COLO829 (cell line): ENCODE measurements around the gene PRPSAP1.
A peak's percentile ranks its signal among the peaks of the same experiment; 100 is the strongest.

Experiments used
- DNase-seq: peaks from one replicate; pipeline ENCODE4 v3.0.0; 2012; ENCODE audit warnings: low spot score

PRPSAP1 gene

GRCh38 chr17:76353599-76354316 lies at the start of gene PRPSAP1:
Gene PRPSAP1, minus strand, starts transcription at chr17:76353916. Its CDS starts 213 bp downstream, at chr17:76353703.
- peak; percentile 92 for DNase-seq

- no peak for DNase-seq
These were observed 49.0 kb upstream of the PRPSAP1 start for GRCh38 chr17:76402711-76403110.

- DNase-seq, result no peak
These were observed 45.8 kb upstream of the PRPSAP1 start for GRCh38 chr17:76399175-76400172.

- no peak for DNase-seq
These were observed 44.9 kb upstream of the PRPSAP1 start for GRCh38 chr17:76398523-76399174.

- DNase-seq, result peak; percentile 78
These were observed 44.2 kb upstream of the PRPSAP1 start for GRCh38 chr17:76397687-76398522.

GRCh38 chr17:76397184-76397583 lies 43.5 kb upstream of the PRPSAP1 start:
- no peak for DNase-seq

- no peak for DNase-seq
These were observed 42.3 kb upstream of the PRPSAP1 start for GRCh38 chr17:76395980-76396379.

GRCh38 chr17:76394166-76394565 lies 40.5 kb upstream of the PRPSAP1 start:
- DNase-seq, result no peak

GRCh38 chr17:76391200-76391715 lies 37.5 kb upstream of the PRPSAP1 start:
- DNase-seq, result no peak

GRCh38 chr17:76390003-76390421 lies 36.3 kb upstream of the PRPSAP1 start:
- DNase-seq, result no peak

- no peak for DNase-seq
These were observed 35.5 kb upstream of the PRPSAP1 start for GRCh38 chr17:76388966-76389888.

- DNase-seq, result no peak
These were observed 33.5 kb upstream of the PRPSAP1 start for GRCh38 chr17:76386966-76387765.

- peak; percentile 82 for DNase-seq
These were observed 32.4 kb upstream of the PRPSAP1 start for GRCh38 chr17:76385892-76386786.

GRCh38 chr17:76384987-76385891 lies 31.5 kb upstream of the PRPSAP1 start:
- no peak for DNase-seq

GRCh38 chr17:76384222-76384986 lies 30.7 kb upstream of the PRPSAP1 start, which contains the start of gene SPHK1:
Gene SPHK1, plus strand, starts transcription at chr17:76384609. Its CDS starts 1,036 bp downstream, at chr17:76385645.
- peak; percentile 80 for DNase-seq

- DNase-seq, result peak; percentile 54
These were observed 30.0 kb upstream of the PRPSAP1 start for GRCh38 chr17:76383546-76384221.
